ENCODE measurements around the gene BANK1. TPM values are rescaled to one million over a fixed set of nuclear protein-coding genes. Genes with fewer than 3 reads are reported as not detected.

The BANK1 gene
- total and polyA plus RNA-seq, 2 of the 8 experiments (the other 6 are each of a cell fraction or from before 2014, with no cell fraction given): 0.59 to 0.93 TPM

DNA sequence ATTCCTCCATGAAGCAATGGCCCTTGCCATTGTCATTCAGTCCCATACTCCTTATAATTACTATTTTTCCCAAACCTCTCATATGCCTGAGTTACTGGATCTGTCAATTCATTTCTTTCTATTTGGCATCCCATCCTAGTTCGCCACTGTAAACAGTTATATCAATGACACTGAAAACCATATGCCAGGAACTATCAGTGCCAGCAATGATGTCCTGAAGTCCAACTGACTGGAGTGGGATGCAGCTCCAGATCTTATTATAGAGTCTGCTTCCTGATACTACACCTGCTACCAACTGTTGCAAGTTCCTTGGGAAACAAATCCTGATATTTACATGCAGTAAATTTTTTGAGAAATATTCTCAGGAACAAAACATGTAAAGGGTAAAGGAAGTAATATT lies 27.0 kb upstream of the BANK1 start:
- TF ChIP-seq SP1 (IDR thresholded peaks at IDR 0.05; ENCODE audit: low read depth, low read length) (no peak), CBX5 (IDR thresholded peaks at IDR 0.05; ENCODE audit: low read depth, low read length) (no peak), TEAD4 (IDR thresholded peaks at IDR 0.05; ENCODE audit: low read depth, low read length) (no peak), JUN (IDR thresholded peaks at IDR 0.05; ENCODE audit: low read depth, low read length) (no peak), YY1 (IDR thresholded peaks at IDR 0.05; ENCODE audit: low read depth, low read length) (no peak), GABPA (IDR thresholded peaks at IDR 0.05; ENCODE audit: borderline replicate concordance, insufficient read depth, low read length) (no peak), EGR1 (IDR thresholded peaks at IDR 0.05; ENCODE audit: borderline replicate concordance, low read depth, low read length) (no peak), SIRT6 (IDR thresholded peaks at IDR 0.05; ENCODE audit: low read length) (no peak), TBP (IDR thresholded peaks at IDR 0.05; ENCODE audit: low read depth, low read length) (no peak), BACH1 (IDR thresholded peaks at IDR 0.05; ENCODE audit: low read length) (no peak), TAF1 (IDR thresholded peaks at IDR 0.05; ENCODE audit: low read depth, low read length) (no peak)
- H4K5ac ChIP-seq (ENCODE audit: insufficient read length, low read depth, low read length): no peak overlapping the region
- ChIA-PET POLR2A (ENCODE audit: partially characterized antibody) (no interaction called here), CTCF (ENCODE audit: partially characterized antibody) (no interaction called here)
- no peak overlapping the region for H4K91ac ChIP-seq (replicated peaks; ENCODE audit: insufficient read length, low read length)
- H4K8ac ChIP-seq (ENCODE audit: extremely low read depth, insufficient read depth, low read length): no peak overlapping the region
- 87% methylated on average over 1 of the region's 1 CpG; no CpG with 5 or more reads in 1 of the 2 experiments for whole genome bisulfite sequencing, 2 experiments (ENCODE audit: extremely low coverage in 1 of 2, insufficient coverage in 1 of 2, insufficient read length in 1 of 2, insufficient replicate concordance in 2 of 2, low coverage in 1 of 2, low lambda C conversion rate in 2 of 2, missing lambda C conversion rate in 1 of 2)
- no peak overlapping the region for H2AK5ac ChIP-seq (ENCODE audit: low read depth, low read length)
- no peak overlapping the region for H3K18ac ChIP-seq (ENCODE audit: extremely low read depth, low read length)
- H3K36me3 ChIP-seq (ENCODE audit: control insufficient read depth in 2 of 4, insufficient read depth in 4 of 4, low read length in 3 of 4): no peaks in the 10 kb centered on the region
- no peak overlapping the region for H3K4me3 ChIP-seq (ENCODE audit: extremely low read depth in 1 of 4, insufficient read depth in 2 of 4, low read depth in 3 of 4, low read length in 4 of 4)
- peaks cover 0 to 4% (median 0%) of the 10 kb centered on the region in 4 experiments; a peak in 1 of 7 replicates for H3K4me1 ChIP-seq (replicated peaks in 1 of 4; ENCODE audit: control insufficient read depth in 3 of 4, insufficient read depth in 4 of 4, low read length in 3 of 4)
- FAIRE-seq: no peak
- H2AFZ ChIP-seq (ENCODE audit: low read length): no peak overlapping the region
- DNase-seq (ENCODE audit: low read depth in 1 of 2, low spot score in 2 of 2): no peak
- H3K79me2 ChIP-seq (ENCODE audit: control insufficient read depth in 1 of 2, insufficient read depth in 2 of 2, low read length in 2 of 2): no peaks in the 10 kb centered on the region
- no peaks in the 10 kb centered on the region for H3K79me1 ChIP-seq (ENCODE audit: low read depth, low read length)
- H4K20me1 ChIP-seq (replicated peaks in 1 of 2; ENCODE audit: control insufficient read depth in 1 of 2, insufficient read depth in 2 of 2, low read length in 2 of 2): no peaks in the 10 kb centered on the region
- no peak overlapping the region for H3K9ac ChIP-seq (replicated peaks in 1 of 4; ENCODE audit: extremely low read depth in 1 of 4, low read depth in 3 of 4, low read length in 3 of 4)
- H3K4ac ChIP-seq (replicated peaks; ENCODE audit: insufficient read length, low read depth, low read length): no peak overlapping the region
- H3K4me2 ChIP-seq (ENCODE audit: insufficient read depth in 1 of 2, low read depth in 2 of 2, low read length in 2 of 2): no peak overlapping the region
- H3K27ac ChIP-seq (ENCODE audit: low read depth, low read length): no peak overlapping the region
- H2BK20ac ChIP-seq (ENCODE audit: low read length): no peak overlapping the region
- H3K23ac ChIP-seq (ENCODE audit: insufficient read length): no peak overlapping the region
- no peak overlapping the region for H2BK120ac ChIP-seq (replicated peaks; ENCODE audit: low read depth, low read length)
- H2BK15ac ChIP-seq (ENCODE audit: low read length): no peak overlapping the region
- no peak overlapping the region for H2BK12ac ChIP-seq (ENCODE audit: low read depth, low read length)
- H3K23me2 ChIP-seq (ENCODE audit: low read depth, low read length): no peaks in the 10 kb centered on the region
- no peaks in the 10 kb centered on the region for H3K27me3 ChIP-seq (replicated peaks in 1 of 4; ENCODE audit: control insufficient read depth in 3 of 4, extremely low read depth in 1 of 4, insufficient read depth in 3 of 4, low read length in 3 of 4)
- H3K14ac ChIP-seq (ENCODE audit: insufficient read length): no peak overlapping the region
- H2BK5ac ChIP-seq (ENCODE audit: low read depth, low read length): no peak overlapping the region
- no peaks in the 10 kb centered on the region for H3K9me3 ChIP-seq (ENCODE audit: insufficient read depth in 2 of 2, low read depth in 1 of 2, low read length in 1 of 2)
- H3K56ac ChIP-seq (replicated peaks; ENCODE audit: insufficient read length, low read depth, low read length): no peak overlapping the region
